Fibroblast of upper back skin (primary cell): ENCODE results near the gene EDN1.

ENCODE experiments used
- DNase-seq: peaks from one replicate; pipeline ENCODE4 v3.0.0-alpha.2; 2013

The EDN1 gene

DNA sequence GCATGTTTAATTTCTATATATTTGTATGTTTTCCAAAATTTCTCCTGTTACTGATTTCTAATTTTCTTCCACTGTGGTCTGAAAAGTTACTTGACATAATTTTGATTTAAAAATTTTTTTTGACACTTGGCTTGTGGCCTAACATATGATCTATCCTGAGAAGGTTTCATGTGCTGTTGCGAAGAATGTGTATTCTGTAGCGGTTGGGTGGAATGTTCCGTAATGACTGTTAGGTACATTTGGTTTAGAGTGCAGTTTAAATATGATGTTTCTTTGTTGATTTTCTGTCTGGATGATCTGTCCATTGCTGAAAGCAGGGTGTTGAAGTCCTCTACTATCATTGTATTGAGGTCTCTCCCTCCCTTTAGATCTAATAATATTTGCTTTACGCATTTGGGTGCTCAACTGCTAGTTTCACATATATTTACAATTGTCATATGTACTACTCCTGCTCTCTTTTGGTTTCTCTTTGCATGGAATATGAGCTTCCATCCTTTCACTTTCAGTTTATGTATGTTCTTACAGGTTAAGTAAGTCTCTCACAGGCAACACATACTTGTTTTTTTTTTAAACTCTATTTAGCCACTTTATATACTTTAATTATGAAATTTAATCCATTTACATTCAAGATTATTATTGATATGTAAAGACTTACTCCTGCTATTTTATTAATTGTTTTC is 19.5 kb upstream of the EDN1 start:
- DNase-seq = no peak

DNA sequence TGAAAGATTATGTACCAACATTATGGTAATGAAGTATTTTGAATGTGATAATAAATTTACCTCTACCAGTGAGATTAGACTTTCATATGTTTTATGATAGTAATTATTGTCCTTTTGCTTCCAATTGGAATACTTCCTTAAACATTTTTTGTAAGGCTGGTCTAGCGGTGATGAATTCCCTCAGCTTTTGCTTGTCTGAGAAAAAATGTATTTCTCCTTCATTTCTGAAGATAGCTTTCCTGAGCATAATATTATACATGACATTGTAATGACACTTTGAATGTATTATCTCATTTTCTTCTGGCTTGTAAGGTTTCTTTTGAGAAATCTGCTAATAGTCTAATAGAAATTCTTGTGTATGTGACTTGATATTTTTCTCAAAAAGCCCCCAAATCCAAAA is 18.6 kb upstream of the EDN1 start:
- no peak for DNase-seq

DNA sequence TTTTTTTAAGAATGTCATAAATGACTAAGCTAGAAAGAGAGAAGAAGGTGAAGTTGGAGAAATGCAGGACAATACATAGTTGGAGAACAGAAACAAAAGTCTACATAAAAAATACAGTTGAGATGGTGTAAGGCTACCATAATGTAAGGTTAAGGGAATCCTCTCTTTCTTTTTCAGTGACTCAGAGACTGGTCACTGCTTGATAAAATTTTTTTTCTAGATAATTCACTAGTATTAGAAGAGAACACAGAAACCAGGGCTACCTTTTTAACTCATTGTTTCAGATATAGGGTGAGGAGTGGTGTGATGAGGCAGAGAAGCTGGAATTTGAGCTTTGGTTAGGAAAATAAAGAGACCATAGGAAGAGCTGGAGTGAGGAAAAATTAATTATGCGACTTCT is 18.2 kb upstream of the EDN1 start:
- DNase-seq = no peak

DNA sequence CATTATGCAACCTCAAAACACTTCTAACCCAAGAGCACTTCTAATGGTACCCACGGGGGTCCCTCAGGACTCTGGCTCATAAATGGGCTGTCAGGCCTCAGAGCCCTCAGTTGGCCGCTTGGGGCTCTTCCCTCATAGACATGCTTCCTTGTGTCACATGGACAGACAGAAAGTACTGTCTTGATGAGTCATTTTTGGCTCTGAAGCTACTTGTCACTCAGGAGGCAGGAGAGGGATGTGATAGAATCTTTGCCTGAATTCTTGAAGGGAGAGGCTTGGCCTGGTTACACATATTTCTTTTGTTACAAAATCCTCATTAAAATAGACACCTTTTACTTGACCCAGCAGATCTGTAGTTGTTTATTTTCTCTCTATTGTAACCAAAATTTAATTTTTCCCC is 15.1 kb upstream of the EDN1 start:
- DNase-seq = peak; percentile 56

DNA sequence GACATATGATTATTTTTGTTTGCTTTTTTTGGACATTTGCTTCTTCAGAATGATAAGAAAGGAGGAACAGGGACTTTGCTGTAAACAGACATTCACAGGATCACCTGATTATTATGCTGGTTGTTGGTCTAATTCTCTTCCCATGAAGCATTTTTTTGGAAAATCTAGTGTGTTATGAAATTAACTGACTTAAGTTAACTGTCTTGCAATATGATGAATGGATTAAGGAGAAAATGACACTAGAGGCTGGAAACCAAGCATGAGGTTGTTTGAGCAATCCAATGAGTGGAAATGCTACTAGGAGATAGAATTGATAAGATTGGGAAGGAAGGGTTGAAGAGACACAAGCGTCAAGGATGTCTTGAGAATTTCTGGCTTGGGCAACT is 13.2 kb upstream of the EDN1 start:
- no peak for DNase-seq

DNA sequence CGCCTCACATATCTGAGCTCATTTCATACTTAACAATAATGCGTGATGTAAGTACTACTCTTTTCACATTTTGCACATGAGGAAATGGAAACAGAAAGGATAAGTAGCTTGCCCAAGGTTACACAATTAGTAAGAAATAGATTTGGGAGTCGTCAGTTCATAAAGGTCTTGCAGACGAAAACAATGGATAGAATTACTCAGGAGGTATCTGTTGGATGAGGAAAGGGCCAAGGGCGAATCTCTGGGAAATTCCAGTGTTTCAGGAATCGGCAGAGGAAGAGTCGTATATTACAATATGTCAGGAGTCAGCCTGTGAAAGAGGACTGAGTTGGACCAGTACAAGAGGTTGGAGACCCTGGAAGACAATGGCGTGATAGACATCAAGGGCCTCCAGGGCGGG is 12.8 kb upstream of the EDN1 start:
- no peak for DNase-seq

DNA sequence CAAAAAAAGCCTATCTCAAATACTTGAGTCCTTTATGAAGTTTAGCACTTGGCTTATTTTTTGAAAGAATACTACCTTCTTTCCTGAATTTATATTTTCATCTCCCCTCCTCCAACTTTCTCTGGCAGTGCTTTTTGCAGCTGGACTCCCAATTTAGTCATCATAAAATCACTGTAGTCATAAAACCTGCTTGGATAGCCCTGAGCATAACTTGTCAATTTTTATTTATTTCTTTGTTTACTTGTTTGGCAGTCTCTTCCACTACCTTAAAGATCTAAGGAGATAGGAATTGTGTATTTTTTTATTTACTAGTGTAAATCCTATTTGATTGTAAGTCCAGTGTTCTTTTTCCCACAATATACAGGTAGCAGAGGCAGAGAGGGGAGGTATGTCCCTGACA is 11.2 kb upstream of the EDN1 start:
- DNase-seq = no peak

DNA sequence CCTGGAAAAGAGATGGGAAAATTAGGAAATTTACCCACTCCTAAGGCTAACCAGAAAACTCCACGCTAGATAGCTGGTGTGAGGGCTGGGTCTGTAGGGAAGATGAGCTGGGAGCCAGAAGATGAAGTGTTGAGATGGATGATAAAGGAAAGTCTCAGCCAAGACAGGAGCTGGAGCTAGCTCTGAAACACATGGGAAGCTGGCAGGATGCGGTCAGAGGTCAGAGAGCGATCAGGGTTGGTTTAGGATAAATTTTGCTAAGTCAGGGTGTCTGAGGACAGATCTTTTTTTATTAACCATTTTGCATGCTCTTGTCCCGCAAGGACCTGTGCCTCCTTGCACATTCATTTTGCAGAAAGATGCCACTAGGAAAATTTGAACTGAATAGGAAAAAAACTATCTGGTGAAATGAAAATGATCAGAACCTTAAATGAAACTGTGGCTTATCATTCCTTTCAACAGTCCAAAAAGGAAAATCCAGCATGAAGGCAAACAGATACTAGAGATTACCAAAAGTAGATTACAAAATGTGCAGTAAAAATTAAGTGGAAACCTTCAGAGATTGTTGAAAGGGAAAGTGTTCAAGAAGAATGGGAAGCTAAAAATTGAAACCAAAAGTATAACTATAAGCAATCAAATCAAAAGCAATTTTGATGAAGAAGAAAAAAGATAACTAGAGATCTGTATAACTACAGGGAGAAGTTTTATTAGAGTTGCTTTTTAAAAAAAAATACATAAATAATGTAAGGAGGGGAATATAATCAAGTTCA is 10.7 kb upstream of the EDN1 start:
- no peak for DNase-seq

DNA sequence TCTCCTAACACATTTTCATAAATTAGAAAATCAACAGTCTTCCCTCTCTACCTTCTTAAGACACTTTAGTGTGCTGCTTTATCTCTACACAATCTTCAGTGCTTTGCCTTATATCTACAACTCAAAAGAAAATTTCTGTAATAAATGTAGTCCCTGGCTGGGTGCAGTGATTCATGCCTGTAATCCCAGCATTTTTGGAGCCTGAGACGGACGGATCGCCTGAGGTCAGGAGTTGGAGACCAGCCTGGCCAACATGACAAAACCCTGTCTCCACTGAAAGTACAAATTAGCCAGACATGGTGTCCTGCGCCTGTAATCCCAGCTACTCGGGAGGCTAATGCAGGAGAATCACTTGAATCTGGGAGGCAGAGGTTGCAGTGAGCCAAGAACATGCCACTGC is 9.7 kb upstream of the EDN1 start:
- DNase-seq = peak; percentile 75

DNA sequence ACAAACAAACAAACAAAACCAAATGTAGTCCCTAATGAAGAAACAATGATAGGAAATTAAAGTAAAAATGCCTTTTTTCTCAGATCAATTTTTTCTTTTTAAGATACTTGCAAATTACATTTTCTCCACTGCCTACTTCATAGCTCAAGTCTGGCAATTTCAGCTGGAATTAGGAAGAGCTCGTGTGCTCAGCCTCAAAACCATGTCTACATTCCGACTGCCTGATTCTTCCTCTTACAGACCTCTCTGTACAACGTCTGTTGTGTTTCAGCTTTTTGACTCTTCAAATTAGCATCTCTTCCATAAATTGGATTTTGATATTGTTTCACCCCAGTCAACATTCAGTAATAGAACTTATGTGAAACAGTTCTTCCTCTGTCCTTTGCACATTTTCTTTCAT is 9.3 kb upstream of the EDN1 start:
- DNase-seq = peak; percentile 62

DNA sequence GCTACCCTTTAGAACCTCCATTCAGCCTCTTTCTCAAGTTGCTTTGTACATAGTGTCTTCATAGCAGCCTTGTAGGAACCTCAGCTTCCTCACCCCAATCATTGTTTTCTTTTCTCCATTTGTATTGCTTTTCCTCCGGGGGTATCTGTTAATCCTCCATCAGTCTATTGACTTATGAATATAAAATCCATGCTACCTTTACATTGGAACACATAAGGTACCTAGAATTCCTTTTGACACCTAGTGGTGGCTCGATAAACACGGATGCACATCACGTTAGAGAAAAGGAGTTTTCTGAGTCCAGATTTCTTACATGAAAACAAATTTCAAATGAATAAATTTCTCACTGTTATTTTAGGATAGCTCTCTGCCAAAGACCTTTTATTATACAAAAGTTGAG is 6.3 kb upstream of the EDN1 start:
- no peak for DNase-seq

DNA sequence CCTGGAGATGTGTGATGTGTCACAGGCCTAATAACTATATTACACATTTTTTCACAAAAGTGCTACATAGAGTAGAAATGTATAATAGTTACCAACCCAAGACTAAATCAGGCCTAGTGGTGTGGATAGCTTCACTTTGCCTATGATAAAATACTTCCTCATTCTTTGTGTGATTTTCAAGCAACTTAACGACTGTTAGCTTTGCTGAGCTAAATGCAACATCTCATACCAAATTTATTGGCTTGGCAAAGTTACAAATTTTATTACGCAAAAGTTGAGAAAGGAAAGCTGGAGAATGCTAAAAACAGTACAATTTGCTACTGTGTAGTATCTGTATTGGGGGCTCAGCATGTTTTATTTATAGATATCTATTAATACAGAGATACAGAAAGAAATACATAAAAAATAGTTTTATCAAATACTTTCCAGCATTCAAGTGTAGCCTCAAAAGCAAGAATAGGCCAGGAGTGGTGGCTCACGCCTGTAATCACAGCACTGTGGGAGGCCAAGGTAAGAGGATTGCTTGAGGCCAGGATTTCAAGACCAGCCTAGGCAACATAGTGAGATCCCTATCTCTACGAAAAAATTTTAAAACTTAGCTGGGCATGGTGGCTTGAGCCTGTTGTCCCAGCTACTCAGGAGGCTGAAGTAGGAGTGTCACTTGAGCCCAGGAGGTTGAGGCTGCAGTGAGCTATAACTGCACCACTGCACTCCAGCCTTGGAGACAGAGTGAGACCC is 3.6 kb upstream of the EDN1 start:
- peak; percentile 81 for DNase-seq

DNA sequence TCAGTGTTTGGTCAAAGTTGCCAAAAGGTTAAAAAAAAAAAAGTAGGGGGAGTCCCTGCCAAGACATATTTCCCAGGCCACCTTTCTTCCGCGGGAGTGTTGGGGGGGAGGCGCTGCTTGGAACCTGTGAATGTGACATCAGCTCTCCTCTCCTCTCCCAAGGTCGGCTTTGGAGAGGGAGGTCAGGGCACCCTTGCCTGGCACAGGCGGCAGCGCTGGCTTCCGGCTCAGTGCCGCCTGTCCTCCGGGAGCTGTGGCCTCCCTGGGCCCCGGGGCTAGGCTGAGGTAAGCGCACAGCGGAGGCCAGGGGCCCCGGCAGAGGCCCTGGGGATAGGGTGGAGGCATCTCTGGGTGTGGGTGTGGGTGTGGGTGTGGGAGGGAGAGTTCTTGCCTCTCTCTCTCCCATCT is 1.9 kb upstream of the EDN1 start:
- DNase-seq = no peak

DNA sequence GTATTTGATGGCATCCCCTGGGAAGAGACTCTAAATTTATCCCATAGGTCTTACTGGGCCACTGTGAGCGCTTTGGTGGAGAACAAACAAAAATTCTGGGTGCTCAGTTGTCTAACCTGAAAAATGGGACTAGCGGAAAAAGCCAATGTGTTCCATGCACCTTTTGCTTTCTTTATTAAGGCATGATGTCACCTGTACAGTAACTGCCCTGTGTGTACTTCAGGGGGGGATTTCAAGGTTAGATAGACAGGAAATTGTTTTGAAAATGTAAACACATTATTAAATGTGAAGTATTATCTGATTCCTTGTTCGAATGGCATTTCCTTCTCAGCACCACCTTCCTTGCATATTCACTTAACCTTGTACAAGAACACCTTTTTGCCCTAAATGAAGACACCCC is 1.2 kb upstream of the EDN1 start:
- DNase-seq = no peak

DNA sequence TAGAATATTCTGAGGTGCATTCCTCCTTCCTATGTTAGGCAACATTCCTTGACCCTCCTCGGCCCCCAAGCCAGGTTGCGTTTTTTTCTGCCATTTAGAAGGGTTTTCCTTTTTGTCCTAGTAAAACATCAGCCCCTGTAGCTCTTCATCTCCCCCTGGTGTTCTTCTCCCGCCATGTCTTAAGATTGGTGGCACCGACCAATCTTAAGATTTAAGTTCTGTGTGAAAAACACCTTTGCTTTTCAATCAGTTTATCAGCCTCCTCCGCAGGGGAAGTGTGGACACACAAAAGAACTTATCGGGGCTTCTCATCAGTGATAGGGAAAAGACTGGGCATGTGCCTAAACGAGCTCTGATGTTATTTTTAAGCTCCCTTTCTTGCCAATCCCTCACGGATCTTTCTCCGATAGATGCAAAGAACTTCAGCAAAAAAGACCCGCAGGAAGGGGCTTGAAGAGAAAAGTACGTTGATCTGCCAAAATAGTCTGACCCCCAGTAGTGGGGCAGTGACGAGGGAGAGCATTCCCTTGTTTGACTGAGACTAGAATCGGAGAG is 719 bp upstream of the EDN1 start:
- DNase-seq = peak; percentile 74

DNA sequence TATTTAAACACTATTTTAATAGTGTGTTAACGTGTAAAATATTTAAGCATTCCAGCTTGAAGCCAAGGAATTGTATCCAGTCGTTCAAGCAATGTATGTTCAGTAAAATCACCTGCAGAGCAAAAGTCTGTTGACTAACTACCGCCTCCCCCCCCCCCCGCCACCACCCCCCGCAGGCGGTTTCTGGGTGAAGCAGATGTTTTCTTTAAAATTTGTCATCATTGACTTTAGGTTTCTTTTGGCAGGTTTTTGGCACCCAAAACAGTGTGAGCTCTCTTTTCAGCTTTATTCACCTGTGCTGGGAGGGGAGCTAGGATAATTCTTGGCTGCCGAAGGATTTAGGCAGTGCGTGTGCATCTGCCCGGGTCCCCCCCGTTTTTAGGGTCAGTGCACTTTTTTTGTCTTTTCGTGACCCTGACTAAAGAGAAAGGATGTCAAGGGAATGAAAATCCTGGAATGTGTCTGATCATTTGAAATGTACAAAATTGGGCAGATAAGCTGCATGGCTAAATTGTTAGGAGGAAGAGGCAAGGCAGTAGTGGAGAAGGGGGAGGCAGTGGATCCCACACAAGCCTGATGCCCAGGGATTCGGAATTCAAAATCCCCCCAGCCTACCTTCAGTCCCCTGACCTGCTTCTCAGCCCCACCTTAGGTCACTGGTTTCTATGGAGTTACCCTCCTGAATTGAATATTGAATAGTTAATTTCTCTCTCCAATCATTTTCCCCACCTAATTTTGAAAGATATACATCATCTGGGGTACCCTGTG is 1.1 kb downstream of the EDN1 start:
- DNase-seq = no peak

DNA sequence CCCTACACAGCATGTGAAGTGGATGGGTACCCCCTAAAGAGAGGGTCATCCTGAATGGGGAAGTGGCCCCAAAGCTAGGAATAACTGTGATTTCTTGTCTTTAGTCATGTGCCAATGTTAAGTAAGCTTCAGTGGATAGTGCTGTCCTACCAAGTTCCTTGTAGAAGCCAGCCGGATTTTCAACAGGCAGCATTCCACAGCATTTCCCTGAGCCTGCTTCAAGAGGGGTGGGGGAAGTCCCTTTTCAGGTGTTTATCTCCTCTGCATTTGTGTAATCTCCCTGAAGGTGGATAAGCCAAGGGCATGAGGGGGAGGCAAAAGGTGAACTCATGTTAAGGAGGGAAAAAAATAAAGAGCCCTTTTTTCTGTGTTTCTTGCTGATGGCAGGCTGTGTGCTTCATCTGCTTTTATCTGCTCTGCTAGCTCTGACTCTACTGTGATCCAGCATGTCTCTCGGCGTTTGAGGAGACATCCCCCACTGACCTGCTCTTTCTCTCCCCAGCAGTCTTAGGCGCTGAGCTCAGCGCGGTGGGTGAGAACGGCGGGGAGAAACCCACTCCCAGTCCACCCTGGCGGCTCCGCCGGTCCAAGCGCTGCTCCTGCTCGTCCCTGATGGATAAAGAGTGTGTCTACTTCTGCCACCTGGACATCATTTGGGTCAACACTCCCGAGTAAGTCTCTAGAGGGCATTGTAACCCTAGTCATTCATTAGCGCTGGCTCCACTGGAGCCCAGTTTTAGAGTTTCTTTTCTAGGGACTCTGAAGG is 1.9 kb downstream of the EDN1 start:
- peak; percentile 45 for DNase-seq

DNA sequence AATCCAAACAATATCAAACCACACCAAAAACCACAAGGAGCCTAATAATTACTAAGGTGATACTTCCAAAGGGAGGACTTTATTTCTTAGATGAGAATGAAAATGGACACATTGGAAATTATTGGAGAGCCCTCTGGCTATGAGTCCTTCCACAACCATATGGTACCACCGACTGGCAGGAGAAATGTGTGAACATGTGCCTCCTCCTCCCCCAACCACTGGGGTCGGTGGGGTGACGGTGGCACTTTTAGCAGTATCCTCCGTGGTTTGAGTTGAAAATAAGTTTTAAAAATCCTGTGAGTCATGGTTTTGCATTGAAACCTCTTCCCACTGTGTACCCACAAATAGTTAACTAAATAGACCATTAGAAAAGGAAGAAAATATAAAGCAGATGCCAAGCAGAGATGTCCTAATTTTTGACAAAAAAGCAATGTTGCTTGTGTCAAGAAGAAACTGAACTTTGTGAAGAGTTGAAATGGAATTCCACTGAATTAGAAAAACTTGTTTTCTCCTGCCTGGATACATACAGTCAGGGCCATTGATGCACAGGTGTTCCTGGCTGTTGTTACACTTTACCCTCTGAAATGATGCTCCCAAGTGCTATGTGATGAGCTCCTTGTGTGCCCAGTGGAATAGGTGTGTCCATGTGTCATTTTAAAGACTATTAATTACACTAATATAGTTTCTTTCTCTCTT is 3.2 kb downstream of the EDN1 start:
- no peak for DNase-seq

DNA sequence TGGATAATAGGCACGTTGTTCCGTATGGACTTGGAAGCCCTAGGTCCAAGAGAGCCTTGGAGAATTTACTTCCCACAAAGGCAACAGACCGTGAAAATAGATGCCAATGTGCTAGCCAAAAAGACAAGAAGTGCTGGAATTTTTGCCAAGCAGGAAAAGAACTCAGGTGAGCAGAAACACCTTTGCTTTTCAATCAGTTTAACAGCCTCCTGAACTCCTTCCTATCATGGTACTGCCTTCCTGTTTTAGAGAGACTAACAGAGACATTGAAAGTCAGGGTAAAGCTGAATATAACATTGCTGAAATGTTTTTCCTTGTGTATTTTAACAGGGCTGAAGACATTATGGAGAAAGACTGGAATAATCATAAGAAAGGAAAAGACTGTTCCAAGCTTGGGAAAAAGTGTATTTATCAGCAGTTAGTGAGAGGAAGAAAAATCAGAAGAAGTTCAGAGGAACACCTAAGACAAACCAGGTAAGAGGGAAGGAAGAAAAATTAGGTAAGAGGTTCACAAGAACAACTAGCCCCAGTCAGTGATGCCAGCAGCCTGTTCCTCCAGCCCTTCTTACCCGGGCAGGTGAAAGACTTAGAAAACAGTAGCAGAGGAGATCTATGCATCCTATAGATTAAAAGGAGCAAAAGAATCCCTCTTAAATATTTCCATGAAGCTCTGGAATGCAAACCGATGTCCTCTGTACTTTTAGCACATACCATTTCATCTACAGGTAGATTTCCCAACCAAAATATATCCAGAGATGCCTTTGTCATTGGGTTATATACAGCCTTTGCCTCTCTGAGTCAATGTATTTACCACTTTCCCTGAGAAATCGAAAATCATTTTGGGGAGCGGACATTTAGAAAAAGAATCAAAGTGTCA is 4.0 kb downstream of the EDN1 start:
- no peak for DNase-seq

DNA sequence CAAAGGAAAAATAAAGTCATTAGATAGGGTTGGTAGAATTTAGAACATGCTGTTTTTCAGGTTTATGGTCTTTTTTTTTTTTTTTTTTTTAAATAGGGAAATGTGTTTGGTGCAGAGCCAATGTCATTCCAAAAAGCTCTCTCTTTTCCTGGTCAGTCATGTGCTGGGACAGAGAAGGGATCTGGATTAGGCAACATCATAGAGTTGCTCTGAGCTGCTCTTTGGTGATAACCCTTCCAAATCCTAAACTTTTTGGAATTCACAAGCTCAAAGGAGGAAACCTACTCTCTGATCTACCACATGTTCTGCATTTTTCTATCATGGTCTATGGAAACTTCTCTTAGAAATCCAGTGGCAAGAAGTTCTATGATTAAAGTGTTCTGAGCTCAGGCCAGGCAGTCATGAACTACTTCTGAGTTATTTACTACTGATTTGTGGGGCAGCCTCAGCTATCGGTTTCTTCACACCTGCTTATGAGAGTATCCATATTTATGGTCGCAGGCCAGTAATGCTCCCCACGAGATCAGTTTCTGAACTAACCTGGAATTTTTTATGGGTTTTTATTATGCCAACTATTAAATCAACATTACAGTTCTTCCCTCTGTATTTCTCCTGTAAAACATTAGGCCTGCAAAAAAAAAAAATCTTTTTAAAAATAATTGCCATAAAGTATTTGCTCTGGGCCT is 4.8 kb downstream of the EDN1 start:
- no peak for DNase-seq
